HepG2 (cell line): ENCODE data around the gene RAMP3. TPM values are rescaled to one million over a fixed set of nuclear protein-coding genes. Genes with fewer than 3 reads are reported as not detected.

Experiments
- ATAC-seq: fragments of 200-7000 bp; cut with Tn5 transposase; 3 replicates; pipeline ENCODE4 v1.9.1; 2020; ENCODE audit warnings: mild to moderate bottlenecking, moderate library complexity
- BruUV-seq: library from RNA; stranded (reverse); fragments of 400-500 nt; replicated peaks from 2 replicates; lab custom pipeline; 2021; lab: Mats Ljungman, UMichigan
- CTCF ChIA-PET: fragments of 300-600 bp; formaldehyde crosslinking; extraction: SDS; loops from one replicate; lab custom pipeline; 2021; ENCODE audit warnings: low total read pairs, inconsistent platforms, low intra/inter-chr PET ratio; lab: Yijun Ruan, JAX
- POLR2A ChIA-PET: fragments of 350-600 bp; sonication (Branson Sonifier 250); formaldehyde crosslinking; loops from one replicate; lab custom pipeline; 2020; ENCODE audit warnings: antibody characterized with exemption, inconsistent platforms; lab: Yijun Ruan, JAX
- DNase-seq: peaks from one replicate; pipeline ENCODE4 v3.0.0-alpha.2; 2015; ENCODE audit warnings: low spot score
- FAIRE-seq: peaks from 3 replicates; lab custom pipeline; 2011; peaks lifted over from hg19 to GRCh38; lab: Jason Lieb, UNC
- H2AFZ ChIP-seq: one replicate; pipeline ENCODE4 v1.6.1; 2011; ENCODE audit warnings: low read length, inconsistent platforms
- H3K27ac ChIP-seq: fragments of 300-600 bp; 3 replicates; pipeline ENCODE4 v1.8.0; 2011; ENCODE audit warnings: mixed run types, mild to moderate bottlenecking, mixed read lengths, low read length, inconsistent platforms; ENCODE audit not compliant: insufficient read depth; ENCODE audit errors: extremely low read length
- H3K27me3 ChIP-seq, 2 experiments: fragments of 200-600 bp in 1 of 2; 2 replicates in 1 of 2; 3 replicates in 1 of 2; pipeline versions ENCODE4 v1.6.0 to v1.8.0; 2011; ENCODE audit warnings: low read length in 2 of 2, mild to moderate bottlenecking in 2 of 2, moderate library complexity in 2 of 2, inconsistent platforms in 1 of 2; ENCODE audit not compliant: insufficient read depth in 2 of 2, control insufficient read depth in 1 of 2
- H3K36me3 ChIP-seq, 2 experiments: fragments of 200-600 bp in 1 of 2; replicated peaks in 1 of 2; 2 replicates in 1 of 2; 3 replicates in 1 of 2; pipeline versions ENCODE4 v1.5.1 to v1.8.0; 2011; ENCODE audit warnings: low read length in 2 of 2, inconsistent platforms in 1 of 2; ENCODE audit not compliant: insufficient read depth in 2 of 2, control insufficient read depth in 1 of 2
- H3K4me1 ChIP-seq: 2 replicates; pipeline ENCODE4 v1.5.1; 2012; ENCODE audit warnings: low read length, inconsistent platforms; ENCODE audit not compliant: insufficient read depth
- H3K4me2 ChIP-seq: 2 replicates; pipeline ENCODE4 v1.6.0; 2011; ENCODE audit warnings: low read depth, low read length, inconsistent platforms
- H3K4me3 ChIP-seq, 3 experiments: fragments of 200-600 bp in 1 of 3; sonication (generic), shearing (Covaris generic) in 1 of 3; replicated peaks in 1 of 3; 2 replicates each; pipeline ENCODE4 v1.5.1; 2011 to 2016; ENCODE audit warnings: low read length in 3 of 3, inconsistent platforms in 2 of 3, low read depth in 2 of 3, mild to moderate bottlenecking in 2 of 3, control low read depth in 1 of 3, mixed read lengths in 1 of 3; ENCODE audit not compliant: insufficient read depth in 1 of 3
- H3K79me2 ChIP-seq: one replicate; pipeline ENCODE4 v1.6.1; 2011; ENCODE audit warnings: low read length, inconsistent platforms; ENCODE audit not compliant: insufficient read depth
- H3K9ac ChIP-seq: 2 replicates; pipeline ENCODE4 v1.6.0; 2011; ENCODE audit warnings: mild to moderate bottlenecking, low read depth, low read length, inconsistent platforms; ENCODE audit not compliant: insufficient read depth
- H3K9me3 ChIP-seq: 2 replicates; pipeline ENCODE4 v1.5.1; 2012; ENCODE audit warnings: mild to moderate bottlenecking, low read length
- H4K20me1 ChIP-seq: 2 replicates; pipeline ENCODE4 v1.6.0; 2011; ENCODE audit warnings: inconsistent platforms, mild to moderate bottlenecking, low read length, moderate library complexity; ENCODE audit not compliant: insufficient read depth
- ATF6 ChIP-seq: sonication (generic); formaldehyde crosslinking; conservative IDR thresholded peaks from 2 replicates; pipeline ENCODE4 v1.4.0; 2020; ENCODE audit warnings: missing genetic modification reagents
- NFKBIZ ChIP-seq: IDR thresholded peaks from 2 replicates; pipeline ENCODE4 v1.6.1; 2018; ENCODE audit warnings: missing genetic modification reagents, missing compliant biosample characterization
- THYN1 ChIP-seq: sonication (generic); formaldehyde crosslinking; IDR thresholded peaks from 2 replicates; pipeline ENCODE4 v1.8.1; 2023; ENCODE audit warnings: low read depth, mild to moderate bottlenecking, moderate library complexity, missing genetic modification reagents, borderline replicate concordance
- WGBS: methylation state at CpG from one replicate; pipeline ENCODE4 v1.1.6; 2017; ENCODE audit warnings: low lambda C conversion rate; 5-methylcytosine and 5-hydroxymethylcytosine counted together
- in situ Hi-C: cut with HindIII; loops from 2 replicates; pipeline ENCODE4 v1.10.0; 2017; ENCODE audit warnings: low pct_unique_long_range_greater_than_20kb; ENCODE audit not compliant: extremely low pct_ligation_motif_present
- intact Hi-C: fragments of 100-400 bp; cut with micrococcal nuclease; formaldehyde crosslinking; loops from one replicate; pipeline ENCODE4 v1.10.0; 2022; ENCODE audit not compliant: unreplicated experiment
- polyA plus RNA-seq, 8 experiments: library from polyadenylated mRNA; depleted of rRNA in 3 of 8; stranded (reverse) in 7 of 8; unstranded in 1 of 8; fragments of >200 nt; fragmentation: Illumina TruSeq in 4 of 8; extraction: Trizol in 4 of 8; gene quantifications; 2 replicates each; pipeline versions ENCODE4 v1.2.1 to v1.2.3, GENCODE V29; 2011 to 2016; ENCODE audit warnings: low read depth in 4 of 8, missing spikeins in 1 of 8, mixed read lengths in 1 of 8; ENCODE audit not compliant: insufficient read depth in 1 of 8
- total RNA-seq, 5 experiments: library from RNA; depleted of rRNA; stranded (reverse); fragments of >200 nt; fragmentation: Illumina TruSeq; extraction: Trizol; gene quantifications; 2 replicates each; pipeline ENCODE4 v1.2.3, GENCODE V29; 2016; ENCODE audit warnings: low read depth in 1 of 5

The RAMP3 gene
- total and polyA plus RNA-seq, 2 of the 13 experiments (the other 11 are each of a cell fraction or from before 2014, with no cell fraction given): not detected

- no peak for TF ChIP-seq NFKBIZ
- TF ChIP-seq, all 625 proteins: peak for 0
Measured at GRCh38 chr7:45187946-45188411, 30.4 kb downstream of the RAMP3 start (continued).

- BruUV-seq: no TSS peak
- Histone ChIP-seq H3K27ac (no peak overlapping the region), H2AFZ (no peak overlapping the region), H3K79me2 (no peaks in the 10 kb centered on the region), H3K4me1 (no peaks in the 10 kb centered on the region), H3K4me3 (no peak overlapping the region), H3K27me3 (peaks cover 6 to 55% of the 10 kb centered on the region in 2 experiments; a peak in 4 of 5 replicates), H3K9me3 (no peaks in the 10 kb centered on the region), H4K20me1 (no peaks in the 10 kb centered on the region), H3K4me2 (no peak overlapping the region), H3K36me3 (no peaks in the 10 kb centered on the region), H3K9ac (no peak overlapping the region)
- WGBS: 7% methylated on average over 5 of the region's 10 CpGs
- ChIA-PET CTCF (no interaction called here), POLR2A (no interaction called here)
- ATAC-seq (no peak), DNase-seq (no peak), FAIRE-seq (no peak)
- in situ Hi-C loops: no loop called here
- intact Hi-C loops: no loop called here
- no peak for TF ChIP-seq ATF6
Measured at GRCh38 chr7:45188736-45189135, 31.1 kb downstream of the RAMP3 start.

GRCh38 chr7:45189151-45189970 is 31.8 kb downstream of the RAMP3 start:
- peaks cover 6 to 55% of the 10 kb centered on the region in 2 experiments; a peak in 4 of 5 replicates for H3K27me3 ChIP-seq
- H4K20me1 ChIP-seq: no peaks in the 10 kb centered on the region
- H3K4me3 ChIP-seq: no peak overlapping the region
- H3K4me2 ChIP-seq: no peak overlapping the region
- BruUV-seq: no TSS peak
- in situ Hi-C loops: no loop called here
- no peak for TF ChIP-seq THYN1
- no peaks in the 10 kb centered on the region for H3K79me2 ChIP-seq
- H3K9me3 ChIP-seq: no peaks in the 10 kb centered on the region
- ATAC-seq (no peak), FAIRE-seq (no peak), DNase-seq (no peak)
- ChIA-PET POLR2A (no interaction called here), CTCF (no interaction called here)
- H3K4me1 ChIP-seq: no peaks in the 10 kb centered on the region
- H3K36me3 ChIP-seq: no peaks in the 10 kb centered on the region
- 38% methylated on average over 17 of the region's 20 CpGs for WGBS
- no peak overlapping the region for H3K9ac ChIP-seq
- H2AFZ ChIP-seq: no peak overlapping the region
- no peak overlapping the region for H3K27ac ChIP-seq
- intact Hi-C loops: no loop called here
